SK-N-SH (cell line): ENCODE results near the gene FOXO1.

Experiments used
- CHD2 ChIP-seq: fragments of 150-350 bp; IDR thresholded peaks from 2 replicates; pipeline ENCODE4 v1.6.1; 2018; ENCODE audit warnings: low read length; ENCODE audit not compliant: partially characterized antibody
- CTCF ChIP-seq: fragments of 200-600 bp; sonication (generic); IDR thresholded peaks from 2 replicates; pipeline ENCODE4 v1.6.1; 2017; ENCODE audit warnings: antibody characterized with exemption, mild to moderate bottlenecking, moderate library complexity
- EZH2phosphoT487 ChIP-seq: fragments of 200-600 bp; sonication (generic); IDR thresholded peaks from 2 replicates; pipeline ENCODE4 v1.6.1; 2017; ENCODE audit warnings: low read depth, mixed run types, mild to moderate bottlenecking, antibody characterized with exemption, moderate library complexity, borderline replicate concordance
- FOXJ3 ChIP-seq: sonication (generic); formaldehyde crosslinking; IDR thresholded peaks from 2 replicates; pipeline ENCODE4 v1.5.1; 2020; ENCODE audit warnings: mild to moderate bottlenecking, missing genetic modification reagents
- IRF3 ChIP-seq: fragments of 150-350 bp; IDR thresholded peaks from 2 replicates; pipeline ENCODE4 v1.6.1; 2016; ENCODE audit warnings: mild to moderate bottlenecking, low read depth, low read length
- JUND ChIP-seq: IDR thresholded peaks from 2 replicates; pipeline ENCODE4 v1.4.0; 2012
- MAX ChIP-seq: IDR thresholded peaks from 2 replicates; pipeline ENCODE4 v1.4.0; 2012; ENCODE audit warnings: low read depth
- NRF1 ChIP-seq: IDR thresholded peaks from 2 replicates; pipeline ENCODE4 v1.6.1; 2012; ENCODE audit warnings: low read depth, mild to moderate bottlenecking, low read length
- RAD21 ChIP-seq: IDR thresholded peaks from 2 replicates; pipeline ENCODE4 v1.6.1; 2012; ENCODE audit warnings: mild to moderate bottlenecking, low read length
- RXRA ChIP-seq: IDR thresholded peaks from 2 replicates; pipeline ENCODE4 v1.4.0; 2012; ENCODE audit warnings: low read depth, mild to moderate bottlenecking, borderline replicate concordance
- TAF1 ChIP-seq: IDR thresholded peaks from 2 replicates; pipeline ENCODE4 v1.6.1; 2012; ENCODE audit warnings: low read depth, mild to moderate bottlenecking, low read length, moderate library complexity, borderline replicate concordance
- TEAD4 ChIP-seq: IDR thresholded peaks from 2 replicates; pipeline ENCODE4 v1.4.0; 2012; ENCODE audit warnings: mild to moderate bottlenecking, borderline replicate concordance; ENCODE audit not compliant: insufficient read depth
- USF1 ChIP-seq: IDR thresholded peaks from 2 replicates; pipeline ENCODE4 v1.4.0; 2012; ENCODE audit warnings: low read depth, borderline replicate concordance
- YY1 ChIP-seq: IDR thresholded peaks from 2 replicates; pipeline ENCODE4 v1.4.0; 2012; ENCODE audit warnings: low read depth, mild to moderate bottlenecking

- TF ChIP-seq CHD2 (no peak), TAF1 (no peak), USF1 (no peak), NRF1 (no peak), FOXJ3 (CRISPR knock-in tag) (no peak), JUND (no peak), CTCF (no peak), MAX (no peak), TEAD4 (no peak), YY1 (no peak), EZH2phosphoT487 (no peak), RAD21 (no peak), IRF3 (no peak), RXRA (no peak)
These were observed 126.7 kb downstream of the FOXO1 start for GRCh38 chr13:40539576-40540327.
